ENCODE results near the gene ARL6IP5. TPM values are rescaled to one million over a fixed set of nuclear protein-coding genes. Genes with fewer than 3 reads are reported as not detected.

Gene ARL6IP5
- polyA plus RNA-seq, 3 donors, result 69.3 to 458 (median 430) TPM

- H3K4me2 ChIP-seq (replicated peaks; ENCODE audit: extremely low read depth, low read length, poor library complexity, severe bottlenecking), result no peak overlapping the region
- no peaks in the 10 kb centered on the region for H3K79me2 ChIP-seq (ENCODE audit: insufficient read depth, low read length)
- no peak overlapping the region for H3K4me3 ChIP-seq (replicated peaks in 1 of 3; ENCODE audit: low read depth in 2 of 3, low read length in 3 of 3)
- Mint-ChIP-seq H3K4me3 (no peak overlapping the region), H3K27ac (peak overlapping the region in 1 of 7 donors; percentile 37), H3K27me3 (ENCODE audit: low read depth in 3 of 3) (peaks cover 0 to 2% (median 2%) of the 10 kb centered on the region in 3 donors), H3K9me3 (peaks cover 0 to 5% (median 4%) of the 10 kb centered on the region in 7 donors), H3K4me1 (no peaks in the 10 kb centered on the region), H3K36me3 (no peaks in the 10 kb centered on the region)
- no peaks in the 10 kb centered on the region for H3K36me3 ChIP-seq (replicated peaks in 1 of 2; ENCODE audit: control insufficient read depth in 1 of 2, insufficient read depth in 2 of 2, low read length in 2 of 2)
- DNase-seq, result no peak
- no peaks in the 10 kb centered on the region for H4K20me1 ChIP-seq (ENCODE audit: insufficient read depth, low read length)
- H3K9ac ChIP-seq (ENCODE audit: insufficient read depth, low read length, poor library complexity, severe bottlenecking), result no peak overlapping the region
- H3K27me3 ChIP-seq (ENCODE audit: control insufficient read depth in 2 of 2, insufficient read depth in 2 of 2, low read length in 2 of 2), result no peaks in the 10 kb centered on the region
- H3K9me3 ChIP-seq (replicated peaks in 1 of 2; ENCODE audit: control insufficient read depth in 1 of 2, insufficient read depth in 1 of 2, low read length in 2 of 2), result peaks cover 0 to 4% of the 10 kb centered on the region in 2 donors
- TF ChIP-seq CTCF (IDR thresholded peaks at IDR 0.05), result no peak
- H3K4me1 ChIP-seq (ENCODE audit: control insufficient read depth in 1 of 2, insufficient read depth in 2 of 2, low read length in 2 of 2), result no peaks in the 10 kb centered on the region
- H2AFZ ChIP-seq (ENCODE audit: insufficient read depth, low read depth, low read length, poor library complexity, severe bottlenecking), result no peak overlapping the region
- no peak overlapping the region for H3K27ac ChIP-seq (ENCODE audit: low read depth in 1 of 2, low read length in 2 of 2)
- intact Hi-C loops (cut with micrococcal nuclease), result no loop called here
Observed at GRCh38 chr3:69128509-69128908, 43.8 kb downstream of the ARL6IP5 start.

- no peak overlapping the region for H3K4me2 ChIP-seq (replicated peaks; ENCODE audit: extremely low read depth, low read length, poor library complexity, severe bottlenecking)
- H3K36me3 ChIP-seq (replicated peaks in 1 of 2; ENCODE audit: control insufficient read depth in 1 of 2, insufficient read depth in 2 of 2, low read length in 2 of 2), result no peaks in the 10 kb centered on the region
- H4K20me1 ChIP-seq (ENCODE audit: insufficient read depth, low read length), result no peaks in the 10 kb centered on the region
- H3K4me3 ChIP-seq (replicated peaks in 1 of 3; ENCODE audit: low read depth in 2 of 3, low read length in 3 of 3), result no peak overlapping the region
- H2AFZ ChIP-seq (ENCODE audit: insufficient read depth, low read depth, low read length, poor library complexity, severe bottlenecking), result peak overlapping the region; percentile 5
- H3K9ac ChIP-seq (ENCODE audit: insufficient read depth, low read length, poor library complexity, severe bottlenecking), result no peak overlapping the region
- no peaks in the 10 kb centered on the region for H3K27me3 ChIP-seq (ENCODE audit: control insufficient read depth in 2 of 2, insufficient read depth in 2 of 2, low read length in 2 of 2)
- no peaks in the 10 kb centered on the region for H3K4me1 ChIP-seq (ENCODE audit: control insufficient read depth in 1 of 2, insufficient read depth in 2 of 2, low read length in 2 of 2)
- WGBS (ENCODE audit: insufficient coverage), result no CpG with 5 or more reads among the region's 1 CpG
- no peaks in the 10 kb centered on the region for H3K79me2 ChIP-seq (ENCODE audit: insufficient read depth, low read length)
- no peak overlapping the region for H3K27ac Mint-ChIP-seq
- peaks cover 0 to 4% of the 10 kb centered on the region in 2 donors for H3K9me3 ChIP-seq (replicated peaks in 1 of 2; ENCODE audit: control insufficient read depth in 1 of 2, insufficient read depth in 1 of 2, low read length in 2 of 2)
- intact Hi-C loops (cut with micrococcal nuclease), result no loop called here
- H3K27ac ChIP-seq (ENCODE audit: low read depth in 1 of 2, low read length in 2 of 2), result no peak overlapping the region
- peaks cover 0 to 3% (median 2%) of the 10 kb centered on the region in 3 donors for H3K27me3 Mint-ChIP-seq (ENCODE audit: low read depth in 3 of 3)
- no peak for TF ChIP-seq CTCF (IDR thresholded peaks at IDR 0.05)
- no peak overlapping the region for H3K4me3 Mint-ChIP-seq
- H3K36me3 Mint-ChIP-seq, result no peaks in the 10 kb centered on the region
- peaks cover 0 to 5% (median 4%) of the 10 kb centered on the region in 7 donors for H3K9me3 Mint-ChIP-seq
- no peaks in the 10 kb centered on the region for H3K4me1 Mint-ChIP-seq
- no peak for DNase-seq
Observed at GRCh38 chr3:69129531-69129930, 44.8 kb downstream of the ARL6IP5 start.
